Vagina (tissue), 2 donors: ENCODE measurements around the gene OGT.

Source experiments
- CTCF ChIP-seq, 3 experiments: fragments of 450-650 bp in 2 of 3; fragments of 200-600 bp in 1 of 3; sonication (generic) in 1 of 3; IDR thresholded peaks; one replicate each; pipeline ENCODE4 v1.5.1; 2017 to 2019; ENCODE audit warnings: antibody characterized with exemption in 3 of 3, mild to moderate bottlenecking in 2 of 3, moderate library complexity in 2 of 3
- POLR2A ChIP-seq, 2 donors: fragments of 450-650 bp; IDR thresholded peaks; one replicate each; pipeline ENCODE4 v1.6.1; 2017; ENCODE audit warnings: antibody characterized with exemption in 2 of 2, mild to moderate bottlenecking in 2 of 2, moderate library complexity in 2 of 2
- POLR2AphosphoS5 ChIP-seq, 2 donors: sonication (generic); formaldehyde crosslinking; IDR thresholded peaks; one replicate each; pipeline ENCODE4 v1.9.0; 2017; ENCODE audit warnings: antibody characterized with exemption in 2 of 2, mild to moderate bottlenecking in 2 of 2, low read depth in 1 of 2; ENCODE audit not compliant: insufficient read depth in 1 of 2

- TF ChIP-seq CTCF (IDR thresholded peaks at IDR 0.05) = no peak
- TF ChIP-seq POLR2A (IDR thresholded peaks at IDR 0.05) = no peak
- TF ChIP-seq POLR2AphosphoS5 (IDR thresholded peaks at IDR 0.05; ENCODE audit: insufficient read depth in 1 of 2, low read depth in 1 of 2) = no peak
Measured at GRCh38 chrX:71542825-71543224, 9.9 kb downstream of the OGT start.
